Stimulated activated CD8-positive, alpha-beta memory T cell treated with anti-CD3 and anti-CD28 coated beads, Interleukin-4, amount 100 ng/mL, for 4 hours (primary cell): ENCODE results near the gene ZC3H12C.

ENCODE experiments used
- DNase-seq, 2 donors: peaks; one replicate each; pipeline ENCODE4 v3.0.0-alpha.2; 2020; ENCODE audit warnings: low read depth in 2 of 2, low spot score in 1 of 2

ZC3H12C gene

DNA sequence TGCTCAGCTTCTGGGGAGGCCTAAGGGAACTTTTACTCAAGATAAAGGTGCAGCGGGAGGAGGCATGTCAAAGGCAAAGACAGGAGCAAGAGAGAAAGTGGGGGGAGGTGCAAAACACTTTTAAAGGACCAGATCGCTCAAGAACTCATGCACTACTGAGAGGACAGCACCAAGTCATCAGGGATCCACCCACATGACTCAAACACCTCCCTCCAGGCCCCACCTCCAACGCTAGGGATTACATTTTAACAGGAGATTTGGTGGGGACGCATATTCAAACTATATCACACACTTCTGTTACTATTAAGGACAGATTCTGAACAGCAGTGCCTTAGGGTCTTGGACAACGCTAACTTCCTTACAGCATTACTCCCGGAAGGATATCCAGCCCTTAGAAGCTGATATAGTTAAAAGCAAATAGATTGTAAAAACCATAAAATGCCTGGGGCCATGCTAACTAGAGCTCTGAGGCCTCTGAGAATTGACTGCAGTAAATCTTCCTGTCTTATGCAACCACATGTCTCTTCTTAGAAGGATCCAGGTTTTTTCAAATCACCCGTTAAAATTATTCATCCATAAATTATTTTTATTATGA is 16.7 kb upstream of the ZC3H12C start:
- DNase-seq = no peak

DNA sequence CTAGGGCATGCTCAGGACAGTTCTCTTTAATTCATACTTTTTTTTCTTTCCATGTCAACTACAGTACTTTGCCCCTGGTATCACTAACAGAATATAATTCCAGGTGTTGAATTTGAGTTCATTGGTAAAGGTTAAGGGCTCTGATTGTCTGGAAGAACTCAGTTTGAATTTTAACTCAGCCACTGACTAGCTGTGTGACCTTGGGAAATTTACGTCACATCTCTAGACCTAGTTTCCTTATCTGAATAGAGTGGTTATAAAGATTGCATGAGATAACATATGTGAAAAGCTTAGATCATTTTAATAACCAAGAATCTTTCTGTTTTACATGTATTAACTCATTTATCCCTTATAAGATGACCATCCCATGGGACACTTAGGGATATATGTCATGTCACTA is 15.8 kb upstream of the ZC3H12C start:
- no peak for DNase-seq

GRCh38 chr11:110077831-110078325 is 15.3 kb upstream of the ZC3H12C start:
- no peak for DNase-seq

DNA sequence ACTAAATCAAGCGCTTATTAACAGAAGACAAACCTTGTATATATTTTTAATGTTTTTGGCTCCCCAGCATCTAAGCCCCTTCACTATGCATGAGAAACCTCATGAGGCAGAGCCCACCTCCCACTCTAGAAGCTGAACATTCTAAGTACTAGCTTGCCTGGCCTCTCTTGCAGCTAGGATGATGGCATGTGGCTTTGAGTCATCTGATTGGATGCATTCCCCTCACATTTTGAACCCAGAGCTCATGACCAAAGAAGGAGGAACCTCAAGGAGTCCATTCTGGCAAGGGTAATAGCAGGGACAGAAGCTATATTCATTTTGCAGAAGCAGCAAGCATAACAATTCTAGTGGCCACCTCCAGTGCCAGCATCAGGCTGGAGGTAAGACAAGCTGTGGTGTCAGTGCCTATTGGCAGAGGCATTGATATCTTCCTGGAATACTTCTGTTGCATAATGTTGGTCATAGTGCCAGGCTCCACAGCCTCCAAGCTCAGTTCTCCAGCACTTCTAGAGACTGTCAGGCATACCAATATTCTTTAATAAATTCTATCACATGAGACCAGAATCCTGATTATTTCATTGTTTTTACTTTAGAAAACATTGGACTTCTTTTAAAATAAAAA is 14.2 kb upstream of the ZC3H12C start:
- DNase-seq = no peak

- DNase-seq = no peak
Observed at GRCh38 chr11:110079726-110080125, 13.5 kb upstream of the ZC3H12C start.

GRCh38 chr11:110081462-110082376 is 11.5 kb upstream of the ZC3H12C start:
- DNase-seq = no peak

- no peak for DNase-seq
Observed at GRCh38 chr11:110082899-110083298, 10.3 kb upstream of the ZC3H12C start.

DNA sequence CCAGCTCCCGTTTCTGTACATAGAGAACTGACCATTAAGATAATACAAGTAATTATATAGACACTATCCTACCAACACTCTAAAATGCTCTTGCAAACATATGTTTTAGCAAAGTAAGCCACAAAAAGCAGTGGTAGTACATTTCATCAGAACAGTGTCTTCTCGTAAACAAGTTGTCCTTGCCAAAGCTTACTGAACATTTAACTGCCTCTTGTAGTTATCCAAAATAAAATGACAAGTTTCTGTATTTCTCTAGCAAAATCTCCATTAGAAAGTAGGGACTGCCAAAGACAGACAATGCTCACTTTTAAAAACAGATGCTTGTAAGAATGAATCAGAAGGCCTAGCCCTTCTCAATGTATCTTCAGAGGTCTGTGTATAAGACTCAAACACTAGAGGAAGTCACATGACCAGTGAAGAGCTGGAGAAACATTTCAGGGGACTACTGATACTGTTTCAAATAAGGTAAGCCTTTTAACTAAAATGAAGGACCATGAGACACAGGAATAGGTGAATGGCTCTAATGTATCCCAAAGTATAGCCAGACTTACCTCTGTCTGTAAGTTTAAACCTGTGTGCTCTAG is 7.8 kb upstream of the ZC3H12C start:
- DNase-seq = no peak

DNA sequence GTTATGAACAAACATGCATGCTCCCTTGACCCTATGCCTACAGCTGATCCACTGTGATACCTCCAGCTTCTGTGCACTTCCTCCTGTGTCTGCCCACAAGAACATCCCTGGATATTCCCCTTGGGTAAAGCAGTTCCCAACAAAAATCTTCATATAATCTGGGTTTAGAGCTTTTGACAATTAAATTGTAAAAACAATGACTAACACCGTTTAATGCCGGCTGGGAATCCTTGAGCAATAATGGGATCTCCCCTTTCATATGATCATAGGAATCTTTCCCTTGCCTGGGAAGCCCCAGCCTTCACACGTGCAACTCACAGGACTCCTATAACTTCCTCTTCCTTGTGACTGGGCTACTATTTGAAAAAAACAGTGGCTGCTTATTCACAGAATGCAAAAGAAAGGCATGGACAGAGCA is 6.3 kb upstream of the ZC3H12C start:
- DNase-seq = no peak

- DNase-seq = no peak
Observed at GRCh38 chr11:110087812-110088534, 5.2 kb upstream of the ZC3H12C start.

DNA sequence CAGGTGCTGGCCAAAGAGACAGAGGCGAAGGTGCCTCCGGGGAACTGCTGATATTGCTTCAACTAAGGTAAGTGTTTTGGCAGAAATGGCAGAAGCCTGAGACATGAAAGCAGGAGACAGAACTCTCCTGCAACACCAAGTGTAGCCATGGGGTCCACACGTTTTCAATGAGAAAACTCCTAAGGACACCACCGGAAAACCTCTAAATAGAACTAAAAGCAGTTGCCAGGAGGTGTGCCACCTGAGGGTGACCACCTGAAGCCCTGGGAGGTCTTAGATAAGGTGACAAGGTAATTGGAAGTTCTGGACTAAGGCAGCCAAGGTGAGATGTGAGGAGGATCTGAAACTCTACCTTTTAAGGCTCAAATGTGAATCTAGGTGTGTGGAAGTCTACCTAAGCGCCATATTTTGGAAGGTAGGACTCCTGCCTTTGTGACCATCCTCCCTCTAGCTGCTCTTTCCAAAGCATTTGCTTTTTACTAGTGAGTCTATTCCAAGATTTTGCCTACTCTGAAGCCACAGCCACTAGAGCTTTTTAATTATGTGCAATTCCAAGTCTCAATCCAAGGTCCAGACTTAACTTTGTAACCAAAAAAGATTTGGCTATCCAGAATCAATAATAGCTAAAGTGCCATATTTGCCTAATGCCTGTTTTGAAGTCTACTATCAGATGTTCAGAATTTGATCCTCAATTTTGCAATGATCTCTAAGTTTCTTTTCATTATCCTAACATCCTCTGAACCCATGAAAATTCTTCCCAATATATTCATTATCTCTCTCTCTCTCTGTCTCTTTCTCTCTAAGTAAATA is 4.5 kb upstream of the ZC3H12C start:
- no peak for DNase-seq

DNA sequence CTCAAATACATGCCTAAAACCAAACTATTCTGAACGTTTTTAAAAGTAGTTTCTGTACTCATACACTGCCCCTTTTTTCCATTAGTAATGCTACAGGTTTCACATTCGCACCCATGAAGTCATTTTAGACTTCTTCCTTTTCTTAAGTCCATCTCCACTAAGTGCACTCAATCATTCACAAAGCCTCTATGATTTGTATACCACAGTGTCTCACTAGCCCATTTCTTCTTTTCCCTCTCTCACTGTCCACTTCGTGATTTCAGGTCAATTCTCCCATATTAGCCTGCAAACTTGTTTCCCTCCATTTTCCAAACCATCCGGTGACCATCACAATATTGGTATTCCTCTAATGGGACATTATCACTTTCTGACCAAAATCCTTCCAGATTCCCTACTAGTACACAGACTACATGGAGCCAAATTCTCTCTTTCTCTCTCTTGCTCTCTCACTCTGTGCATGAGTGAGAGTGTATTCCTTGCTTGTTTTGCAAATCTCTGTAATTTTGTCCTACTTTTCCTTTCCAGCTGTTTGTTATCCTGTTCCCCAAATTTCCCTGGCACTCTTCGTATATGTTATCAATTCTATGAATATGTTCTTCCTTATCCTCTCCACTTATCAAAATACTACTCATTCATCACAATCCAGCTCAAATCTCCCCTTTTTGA is 3.4 kb upstream of the ZC3H12C start:
- DNase-seq = no peak

DNA sequence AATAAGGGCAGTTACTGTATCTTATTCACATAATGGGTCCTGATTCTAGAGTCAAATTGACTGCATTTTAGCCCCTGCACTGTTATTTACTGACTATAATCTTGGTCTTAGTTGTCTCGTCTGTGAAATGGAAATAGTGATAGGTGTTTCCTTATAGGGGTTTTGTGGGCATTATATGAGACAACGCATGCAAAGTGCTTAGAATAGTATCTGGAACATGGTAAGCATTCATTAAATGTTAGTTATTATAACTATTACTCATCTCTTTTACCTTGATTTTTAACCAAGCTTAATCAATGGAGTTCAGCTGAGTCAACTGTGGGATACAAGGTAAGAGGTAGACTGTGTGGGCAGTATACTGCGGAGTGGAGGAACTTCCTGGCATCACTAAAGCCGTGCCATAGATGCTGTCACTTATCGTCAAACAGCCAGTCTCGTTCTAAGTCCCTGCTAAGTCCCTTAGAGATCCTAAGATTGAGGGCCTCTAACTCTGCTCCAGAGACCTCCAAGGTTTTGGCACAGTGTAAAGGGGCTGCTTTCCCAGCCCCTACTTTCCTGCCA is 2.6 kb upstream of the ZC3H12C start:
- no peak for DNase-seq

GRCh38 chr11:110092111-110092514 is 1.1 kb upstream of the ZC3H12C start:
- no peak for DNase-seq

DNA sequence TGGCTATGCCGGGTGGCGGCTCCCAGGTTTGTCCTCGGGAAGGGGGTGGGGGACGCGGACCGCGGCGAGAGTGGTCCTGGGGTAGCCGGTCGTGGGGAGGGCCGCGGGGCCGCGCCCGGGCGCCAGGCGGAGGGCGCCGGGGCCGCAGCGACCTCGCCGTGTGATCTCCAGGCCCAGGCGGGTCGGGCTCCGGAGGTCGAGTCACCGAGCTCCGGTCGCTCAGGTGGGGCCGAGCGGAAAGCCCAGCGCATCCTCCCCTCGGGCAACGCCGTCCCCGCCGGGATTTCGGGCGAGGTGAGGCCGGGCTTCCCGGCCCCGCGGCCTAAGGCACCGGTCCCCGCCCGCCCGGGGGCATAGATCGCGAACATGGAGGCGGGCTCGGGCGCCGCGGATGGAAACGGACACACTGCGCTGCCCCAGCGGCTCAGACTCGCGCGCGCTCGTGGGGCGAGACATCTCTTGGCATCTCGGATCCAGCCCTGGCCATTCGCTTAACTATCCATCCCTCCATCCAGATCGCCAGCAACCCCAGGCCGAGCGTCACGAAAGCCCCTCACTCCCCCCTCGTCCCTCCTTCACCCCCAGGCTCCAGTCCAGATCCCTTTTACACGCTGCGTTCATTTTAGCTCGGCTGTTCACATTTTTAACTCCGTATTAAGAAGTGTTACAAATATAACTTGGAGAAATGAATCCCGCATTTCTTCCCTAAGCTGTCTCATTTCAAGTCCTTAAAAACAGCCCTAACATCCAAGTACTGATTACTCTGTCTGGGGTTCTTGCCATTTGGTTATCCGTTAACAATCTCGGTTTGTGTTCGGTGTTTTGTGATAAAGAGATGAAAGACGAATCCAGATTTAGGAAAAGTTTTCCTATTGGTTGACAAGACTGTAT is 460 bp downstream of the ZC3H12C start:
- DNase-seq = no peak

- DNase-seq = no peak
Observed at GRCh38 chr11:110094298-110095285, 1.4 kb downstream of the ZC3H12C start.

- no peak for DNase-seq
Observed at GRCh38 chr11:110095554-110095953, 2.4 kb downstream of the ZC3H12C start.
